Measurements from ENCODE around the gene TRIM15. TPM values are rescaled to one million over a fixed set of nuclear protein-coding genes. Genes with fewer than 3 reads are reported as not detected.
"Not testable (repeated sequence)": the region's sequence is repeated elsewhere in the genome, so short reads cannot be mapped to it uniquely, and the experiment has no call there.

The TRIM15 gene
- total RNA-seq, 2 donors from 2014 or later = not detected

DNA sequence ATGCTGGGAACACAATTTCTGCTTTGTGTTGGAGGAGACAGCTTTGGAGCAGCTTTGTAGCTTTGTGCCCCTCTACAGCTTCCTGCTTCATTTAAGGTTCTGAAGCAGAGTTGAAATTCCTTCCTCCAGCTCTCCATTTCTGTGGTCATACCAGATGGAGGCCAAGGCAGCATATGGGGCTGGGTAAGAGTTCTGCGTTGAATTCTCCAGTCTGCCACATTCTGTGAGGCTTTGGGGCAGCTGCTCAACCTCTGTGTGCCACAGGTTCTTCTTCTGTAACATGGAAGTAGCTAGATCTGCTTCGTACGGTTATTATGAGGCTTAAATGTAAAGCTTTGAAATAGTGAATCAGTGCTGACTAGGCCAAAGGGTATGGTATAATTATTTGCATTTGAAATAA is 52.8 kb downstream of the TRIM15 start:
- peaks cover 0 to 20% of the 10 kb centered on the region in 2 donors for H3K4me1 ChIP-seq
- no peaks in the 10 kb centered on the region for H3K9me3 ChIP-seq

DNA sequence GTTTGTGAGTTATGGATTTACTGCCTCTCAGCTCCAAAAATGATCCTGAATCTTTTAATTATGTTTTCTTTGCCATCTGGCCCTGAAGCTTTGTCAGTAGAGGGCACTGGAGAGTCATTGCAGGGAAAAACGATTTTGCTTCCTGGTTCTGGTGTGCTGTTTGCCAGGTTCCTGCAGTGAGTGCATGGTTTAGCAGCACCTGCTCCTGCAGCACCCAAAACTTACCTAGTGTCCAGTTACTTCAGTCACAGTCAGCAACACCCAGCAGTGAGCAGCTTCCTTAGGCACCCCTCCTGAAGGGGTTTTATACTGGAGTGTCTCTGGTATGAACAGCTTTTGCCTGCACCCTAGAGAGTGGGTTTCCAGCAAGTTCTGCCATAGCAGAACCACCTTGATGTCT is 55.9 kb downstream of the TRIM15 start:
- Histone ChIP-seq H3K9me3 (no peaks in the 10 kb centered on the region), H3K36me3 (no peaks in the 10 kb centered on the region), H3K27ac (no peak overlapping the region), H3K4me3 (no peak overlapping the region), H3K4me1 (peaks cover 0 to 5% of the 10 kb centered on the region in 2 donors), H3K27me3 (no peaks in the 10 kb centered on the region)
- TF ChIP-seq, protein P1, sequence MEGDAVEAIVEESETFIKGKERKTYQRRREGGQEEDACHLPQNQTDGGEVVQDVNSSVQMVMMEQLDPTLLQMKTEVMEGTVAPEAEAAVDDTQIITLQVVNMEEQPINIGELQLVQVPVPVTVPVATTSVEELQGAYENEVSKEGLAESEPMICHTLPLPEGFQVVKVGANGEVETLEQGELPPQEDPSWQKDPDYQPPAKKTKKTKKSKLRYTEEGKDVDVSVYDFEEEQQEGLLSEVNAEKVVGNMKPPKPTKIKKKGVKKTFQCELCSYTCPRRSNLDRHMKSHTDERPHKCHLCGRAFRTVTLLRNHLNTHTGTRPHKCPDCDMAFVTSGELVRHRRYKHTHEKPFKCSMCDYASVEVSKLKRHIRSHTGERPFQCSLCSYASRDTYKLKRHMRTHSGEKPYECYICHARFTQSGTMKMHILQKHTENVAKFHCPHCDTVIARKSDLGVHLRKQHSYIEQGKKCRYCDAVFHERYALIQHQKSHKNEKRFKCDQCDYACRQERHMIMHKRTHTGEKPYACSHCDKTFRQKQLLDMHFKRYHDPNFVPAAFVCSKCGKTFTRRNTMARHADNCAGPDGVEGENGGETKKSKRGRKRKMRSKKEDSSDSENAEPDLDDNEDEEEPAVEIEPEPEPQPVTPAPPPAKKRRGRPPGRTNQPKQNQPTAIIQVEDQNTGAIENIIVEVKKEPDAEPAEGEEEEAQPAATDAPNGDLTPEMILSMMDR (IDR thresholded peaks at IDR 0.05) = peak; percentile 76 to 86
- DNase-seq (ENCODE audit: low spot score) = no peak

More for the DNA sequence above, 52.8 kb downstream of the TRIM15 start:
- no peaks in the 10 kb centered on the region for H3K36me3 ChIP-seq
- no peak overlapping the region for H3K27ac ChIP-seq
- no peaks in the 10 kb centered on the region for H3K27me3 ChIP-seq
- DNase-seq (ENCODE audit: low spot score) = no peak
- H3K4me3 ChIP-seq = no peak overlapping the region
- TF ChIP-seq, protein P1 (IDR thresholded peaks at IDR 0.05) = no peak

DNA sequence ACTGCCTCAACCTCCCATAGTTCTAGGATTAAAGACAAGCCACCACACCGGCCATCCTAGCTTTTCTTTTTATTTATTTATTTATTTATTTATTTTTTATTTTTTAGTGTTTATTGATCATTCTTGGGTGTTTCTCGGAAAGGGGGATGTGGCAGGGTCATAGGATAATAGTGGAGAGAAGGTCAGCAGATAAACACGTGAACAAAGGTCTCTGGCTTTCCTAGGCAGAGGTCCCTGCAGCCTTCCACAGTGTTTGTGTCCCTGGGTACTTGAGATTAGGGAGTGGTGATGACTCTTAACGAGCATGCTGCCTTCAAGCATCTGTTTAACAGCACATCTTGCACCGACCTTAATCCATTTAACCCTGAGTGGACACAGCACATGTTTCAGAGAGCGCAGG is 58.0 kb downstream of the TRIM15 start:
- not testable (repeated sequence) for H3K27ac ChIP-seq; H3K4me1 ChIP-seq; DNase-seq (ENCODE audit: low spot score); H3K9me3 ChIP-seq; H3K36me3 ChIP-seq; H3K4me3 ChIP-seq; H3K27me3 ChIP-seq

DNA sequence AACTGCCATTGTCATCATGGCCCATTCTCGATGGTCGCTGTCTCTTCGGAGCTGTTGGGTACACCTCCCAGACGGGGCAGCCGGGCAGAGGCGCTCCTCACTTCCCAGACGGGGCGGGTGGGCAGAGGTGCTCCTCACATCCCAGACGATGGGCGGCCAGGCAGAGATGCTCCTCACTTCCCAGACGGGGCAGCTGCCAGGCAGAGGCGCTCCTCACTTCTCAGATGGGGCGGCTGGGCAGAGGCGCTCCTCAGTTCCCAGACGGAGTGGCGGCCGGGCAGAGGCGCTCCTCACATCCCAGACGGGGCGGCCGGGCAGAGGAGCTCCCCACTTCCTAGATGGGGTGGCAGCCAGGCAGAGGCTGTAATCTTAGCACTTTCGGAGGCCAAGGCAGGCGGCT is 58.6 kb downstream of the TRIM15 start:
- DNase-seq (ENCODE audit: low spot score); H3K9me3 ChIP-seq; H3K27ac ChIP-seq; H3K36me3 ChIP-seq; H3K4me1 ChIP-seq; H3K4me3 ChIP-seq; H3K27me3 ChIP-seq: not testable (repeated sequence)

Other genes starting within 250 kb of the TRIM15 start
- gene HLA-A, start 221.0 kb upstream of the TRIM15 start, total RNA-seq = 100 to 1,000 TPM; 272 to 536 TPM
- 10 to 100 TPM; 16.2 to 23.1 TPM for gene POLR1H, start 102.3 kb upstream of the TRIM15 start, total RNA-seq
- gene PPP1R11, start 96.3 kb upstream of the TRIM15 start, total RNA-seq = 10 to 100 TPM; 48.2 to 55.7 TPM
- 1 to 10 TPM in 1 of 2 donors, under 1 TPM in 1; 0.26 to 1.1 TPM for gene RNF39, start 87.8 kb upstream of the TRIM15 start, total RNA-seq
- gene TRIM31, start 50.5 kb upstream of the TRIM15 start, total RNA-seq = not detected
- not detected for gene TRIM40, start 27.4 kb upstream of the TRIM15 start, total RNA-seq
- gene TRIM10, start 2.3 kb upstream of the TRIM15 start, total RNA-seq = not detected
- 10 to 100 TPM; 20.0 to 27.8 TPM for gene TRIM26, start 49.9 kb downstream of the TRIM15 start, total RNA-seq
- gene TRIM39, start 163.4 kb downstream of the TRIM15 start, total RNA-seq = 10 to 100 TPM in 1 of 2 donors, 1 to 10 TPM in 1; 9.2 to 12.2 TPM
- gene RPP21, start 181.6 kb downstream of the TRIM15 start, total RNA-seq = 10 to 100 TPM; 46.6 to 54.1 TPM